Measurements from ENCODE around the gene ZBED1. TPM values are rescaled to one million over a fixed set of nuclear protein-coding genes. Genes with fewer than 3 reads are reported as not detected.
"Not testable (repeated sequence)": the region's sequence is repeated elsewhere in the genome, so short reads cannot be mapped to it uniquely, and the experiment has no call there.

Gene ZBED1
- total and polyA plus RNA-seq, 7 experiments from 2014 or later, result 23.7 to 44.3 (median 29.0) TPM

GRCh38 chrX:2484721-2485648 is 15.8 kb downstream of the ZBED1 start:
- H3K9me3 Mint-ChIP-seq, result peaks cover 0 to 3% (median 2%) of the 10 kb centered on the region in 11 donors
- H3K27me3 ChIP-seq (ENCODE audit: control insufficient read depth in 2 of 2, insufficient read depth in 2 of 2, low read length in 2 of 2), result no peaks in the 10 kb centered on the region
- CTCF ChIA-PET, result no interaction called here
- ATAC-seq (no peak), DNase-seq (no peak)
- no peaks in the 10 kb centered on the region for H3K27me3 Mint-ChIP-seq
- peak overlapping the region in 2 of 9 donors; percentile 33 to 78 for H3K27ac Mint-ChIP-seq
- intact Hi-C loops (cut with micrococcal nuclease), result no loop called here
- H3K4me3 Mint-ChIP-seq, result no peak overlapping the region
- peaks cover 0 to 9% (median 3%) of the 10 kb centered on the region in 7 donors for H3K4me1 Mint-ChIP-seq
- no peaks in the 10 kb centered on the region for H3K4me1 ChIP-seq (ENCODE audit: control insufficient read depth in 2 of 2, insufficient read depth in 2 of 2, low read length in 2 of 2)
- peaks cover 0 to 47% (median 4%) of the 10 kb centered on the region in 3 experiments for H3K36me3 ChIP-seq (ENCODE audit: control insufficient read depth in 2 of 3, insufficient read depth in 3 of 3, low read length in 3 of 3)
- peaks cover 0 to 1% (median 0%) of the 10 kb centered on the region in 3 experiments for H3K9me3 ChIP-seq (ENCODE audit: control insufficient read depth in 2 of 3, low read length in 3 of 3)
- H3K4me3 ChIP-seq (ENCODE audit: low read length), result no peak overlapping the region
- H3K36me3 Mint-ChIP-seq, result peaks cover 5 to 43% (median 12%) of the 10 kb centered on the region in 5 donors
- POLR2A ChIA-PET, result no interaction called here
- H3K27ac ChIP-seq (ENCODE audit: low read depth, low read length), result no peak overlapping the region

- CTCF ChIA-PET, result no interaction called here
- DNase-seq (no peak), ATAC-seq (no peak)
- intact Hi-C loops (cut with micrococcal nuclease), result no loop called here
- Mint-ChIP-seq H3K27ac (peak overlapping the region in 1 of 9 donors; percentile 3), H3K4me3 (no peak overlapping the region), H3K36me3 (peaks cover 9 to 42% (median 17%) of the 10 kb centered on the region in 5 donors), H3K27me3 (no peaks in the 10 kb centered on the region), H3K4me1 (peaks cover 0 to 9% (median 3%) of the 10 kb centered on the region in 7 donors), H3K9me3 (peaks cover 0 to 7% (median 5%) of the 10 kb centered on the region in 11 donors)
- H3K36me3 ChIP-seq (ENCODE audit: control insufficient read depth in 2 of 3, insufficient read depth in 3 of 3, low read length in 3 of 3), result peaks cover 0 to 40% (median 4%) of the 10 kb centered on the region in 3 experiments
- H3K9me3 ChIP-seq (ENCODE audit: control insufficient read depth in 2 of 3, low read length in 3 of 3), result peaks cover 0 to 6% (median 0%) of the 10 kb centered on the region in 3 experiments
- H3K27me3 ChIP-seq (ENCODE audit: control insufficient read depth in 2 of 2, insufficient read depth in 2 of 2, low read length in 2 of 2), result no peaks in the 10 kb centered on the region
- H3K4me1 ChIP-seq (ENCODE audit: control insufficient read depth in 2 of 2, insufficient read depth in 2 of 2, low read length in 2 of 2), result no peaks in the 10 kb centered on the region
- no peak overlapping the region for H3K27ac ChIP-seq (ENCODE audit: low read depth, low read length)
- no peak overlapping the region for H3K4me3 ChIP-seq (ENCODE audit: low read length)
- POLR2A ChIA-PET, result no interaction called here
Measured at GRCh38 chrX:2484256-2484655, 16.5 kb downstream of the ZBED1 start.

GRCh38 chrX:2483398-2484060 is 17.2 kb downstream of the ZBED1 start:
- H3K4me1 Mint-ChIP-seq, result peaks cover 0 to 9% (median 3%) of the 10 kb centered on the region in 7 donors
- Histone ChIP-seq H3K9me3 (ENCODE audit: control insufficient read depth in 2 of 3, low read length in 3 of 3) (peaks cover 0 to 6% (median 0%) of the 10 kb centered on the region in 3 experiments), H3K4me1 (ENCODE audit: control insufficient read depth in 2 of 2, insufficient read depth in 2 of 2, low read length in 2 of 2) (no peaks in the 10 kb centered on the region), H3K27ac (ENCODE audit: low read depth, low read length) (no peak overlapping the region), H3K36me3 (ENCODE audit: control insufficient read depth in 2 of 3, insufficient read depth in 3 of 3, low read length in 3 of 3) (peaks cover 0 to 33% (median 4%) of the 10 kb centered on the region in 3 experiments), H3K27me3 (ENCODE audit: control insufficient read depth in 2 of 2, insufficient read depth in 2 of 2, low read length in 2 of 2) (no peaks in the 10 kb centered on the region), H3K4me3 (ENCODE audit: low read length) (no peak overlapping the region)
- CTCF ChIA-PET, result no interaction called here
- H3K9me3 Mint-ChIP-seq, result peaks cover 0 to 7% (median 5%) of the 10 kb centered on the region in 11 donors
- peak overlapping the region in 1 of 9 donors; percentile 65 for H3K27ac Mint-ChIP-seq
- ATAC-seq (no peak), DNase-seq (no peak)
- peaks cover 9 to 41% (median 17%) of the 10 kb centered on the region in 5 donors for H3K36me3 Mint-ChIP-seq
- POLR2A ChIA-PET, result no interaction called here
- intact Hi-C loops (cut with micrococcal nuclease), result no loop called here
- no peak overlapping the region for H3K4me3 Mint-ChIP-seq
- no peaks in the 10 kb centered on the region for H3K27me3 Mint-ChIP-seq

- POLR2A ChIA-PET; H3K4me3 ChIP-seq (ENCODE audit: low read length); CTCF ChIA-PET; H3K9me3 Mint-ChIP-seq; H3K4me1 ChIP-seq (ENCODE audit: control insufficient read depth in 2 of 2, insufficient read depth in 2 of 2, low read length in 2 of 2); H3K27me3 ChIP-seq (ENCODE audit: control insufficient read depth in 2 of 2, insufficient read depth in 2 of 2, low read length in 2 of 2); H3K27ac ChIP-seq (ENCODE audit: low read depth, low read length); DNase-seq; H3K27me3 Mint-ChIP-seq; intact Hi-C loops (cut with micrococcal nuclease); H3K4me3 Mint-ChIP-seq; H3K9me3 ChIP-seq (ENCODE audit: control insufficient read depth in 2 of 3, low read length in 3 of 3); ATAC-seq: not testable (repeated sequence)
- Mint-ChIP-seq H3K36me3 (peaks cover 6 to 36% (median 10%) of the 10 kb centered on the region in 5 donors), H3K4me1 (peaks cover 0 to 14% (median 4%) of the 10 kb centered on the region in 7 donors), H3K27ac (peak overlapping the region in 1 of 9 donors; percentile 5)
- peaks cover 0 to 14% (median 0%) of the 10 kb centered on the region in 3 experiments for H3K36me3 ChIP-seq (ENCODE audit: control insufficient read depth in 2 of 3, insufficient read depth in 3 of 3, low read length in 3 of 3)
Measured at GRCh38 chrX:2481597-2481996, 19.2 kb downstream of the ZBED1 start.

- intact Hi-C loops (cut with micrococcal nuclease); DNase-seq; H3K27me3 Mint-ChIP-seq; H3K4me3 Mint-ChIP-seq; H3K4me1 ChIP-seq (ENCODE audit: control insufficient read depth in 2 of 2, insufficient read depth in 2 of 2, low read length in 2 of 2); CTCF ChIA-PET; H3K4me3 ChIP-seq (ENCODE audit: low read length); H3K27ac Mint-ChIP-seq; H3K9me3 Mint-ChIP-seq; H3K36me3 ChIP-seq (ENCODE audit: control insufficient read depth in 2 of 3, insufficient read depth in 3 of 3, low read length in 3 of 3); H3K27me3 ChIP-seq (ENCODE audit: control insufficient read depth in 2 of 2, insufficient read depth in 2 of 2, low read length in 2 of 2); POLR2A ChIA-PET; H3K27ac ChIP-seq (ENCODE audit: low read depth, low read length); H3K9me3 ChIP-seq (ENCODE audit: control insufficient read depth in 2 of 3, low read length in 3 of 3); ATAC-seq: not testable (repeated sequence)
- H3K36me3 Mint-ChIP-seq, result peaks cover 6 to 31% (median 13%) of the 10 kb centered on the region in 5 donors
- H3K4me1 Mint-ChIP-seq, result peaks cover 0 to 16% (median 9%) of the 10 kb centered on the region in 7 donors
Measured at GRCh38 chrX:2479982-2480381, 20.8 kb downstream of the ZBED1 start.

- ChIA-PET POLR2A (no interaction called here), CTCF (no interaction called here)
- H3K4me1 Mint-ChIP-seq, result peaks cover 0 to 18% (median 9%) of the 10 kb centered on the region in 7 donors
- DNase-seq (no peak), ATAC-seq (no peak)
- no peaks in the 10 kb centered on the region for H3K27me3 Mint-ChIP-seq
- Histone ChIP-seq H3K4me1 (ENCODE audit: control insufficient read depth in 2 of 2, insufficient read depth in 2 of 2, low read length in 2 of 2) (no peaks in the 10 kb centered on the region), H3K27ac (ENCODE audit: low read depth, low read length) (no peak overlapping the region), H3K27me3 (ENCODE audit: control insufficient read depth in 2 of 2, insufficient read depth in 2 of 2, low read length in 2 of 2) (no peaks in the 10 kb centered on the region), H3K36me3 (ENCODE audit: control insufficient read depth in 2 of 3, insufficient read depth in 3 of 3, low read length in 3 of 3) (no peaks in the 10 kb centered on the region), H3K4me3 (ENCODE audit: low read length) (no peak overlapping the region), H3K9me3 (ENCODE audit: control insufficient read depth in 2 of 3, low read length in 3 of 3) (peaks cover 0 to 6% (median 0%) of the 10 kb centered on the region in 3 experiments)
- intact Hi-C loops (cut with micrococcal nuclease), result no loop called here
- peaks cover 6 to 26% (median 13%) of the 10 kb centered on the region in 5 donors for H3K36me3 Mint-ChIP-seq
- H3K9me3 Mint-ChIP-seq, result peaks cover 0 to 7% (median 5%) of the 10 kb centered on the region in 11 donors
- no peak overlapping the region for H3K27ac Mint-ChIP-seq
- H3K4me3 Mint-ChIP-seq, result no peak overlapping the region
Measured at GRCh38 chrX:2479420-2479780, 21.4 kb downstream of the ZBED1 start.
